GM18870 (cell line): ENCODE results near the gene MRNIP.

ENCODE experiments used
- ATAC-seq: cut with Tn5 transposase; IDR thresholded peaks from one replicate; pipeline ENCODE4 v1.9.1; 2021; ENCODE audit warnings: moderate library complexity; ENCODE audit not compliant: unreplicated experiment

The MRNIP gene

DNA sequence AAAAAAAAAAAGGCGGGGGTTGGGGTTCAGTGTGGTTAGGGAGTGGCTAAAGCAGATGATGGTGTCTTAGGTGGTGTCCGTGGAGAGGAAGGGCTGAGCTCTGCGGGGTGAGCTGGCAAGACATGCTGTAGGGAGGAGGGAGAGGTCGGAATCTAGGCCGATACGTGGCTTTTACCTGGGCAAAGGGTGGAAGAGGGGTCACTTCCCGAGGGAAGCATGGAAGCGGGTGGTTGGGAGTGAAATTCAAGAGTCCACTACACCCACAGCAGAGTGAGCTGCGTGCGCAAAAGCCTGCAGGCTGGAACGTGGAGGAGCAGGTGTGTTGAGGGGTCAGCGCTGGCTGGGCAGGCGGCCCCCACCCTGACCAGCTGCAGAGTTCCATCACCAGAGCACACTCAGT is 31.3 kb upstream of the MRNIP start:
- ATAC-seq = no peak

DNA sequence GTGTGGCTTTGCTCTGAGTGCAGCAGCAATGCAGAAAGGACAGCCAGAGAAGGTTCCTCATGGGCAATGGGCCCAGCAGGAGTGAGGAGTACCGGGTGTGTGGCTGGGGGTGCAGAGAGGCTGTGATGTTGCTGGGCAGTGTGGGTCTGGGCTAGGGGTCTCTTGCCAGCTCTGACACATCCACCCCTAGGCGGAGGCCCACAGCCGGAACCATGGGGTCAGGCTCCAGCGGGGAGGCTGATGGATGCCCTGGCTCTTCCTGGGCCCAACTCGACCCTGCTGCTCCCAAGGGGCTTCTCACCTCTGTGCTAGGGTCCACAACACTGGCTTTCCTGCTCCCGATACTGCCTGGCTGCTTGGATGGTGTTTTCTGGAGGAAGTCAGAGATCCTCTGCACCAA is 29.2 kb upstream of the MRNIP start:
- ATAC-seq = no peak

DNA sequence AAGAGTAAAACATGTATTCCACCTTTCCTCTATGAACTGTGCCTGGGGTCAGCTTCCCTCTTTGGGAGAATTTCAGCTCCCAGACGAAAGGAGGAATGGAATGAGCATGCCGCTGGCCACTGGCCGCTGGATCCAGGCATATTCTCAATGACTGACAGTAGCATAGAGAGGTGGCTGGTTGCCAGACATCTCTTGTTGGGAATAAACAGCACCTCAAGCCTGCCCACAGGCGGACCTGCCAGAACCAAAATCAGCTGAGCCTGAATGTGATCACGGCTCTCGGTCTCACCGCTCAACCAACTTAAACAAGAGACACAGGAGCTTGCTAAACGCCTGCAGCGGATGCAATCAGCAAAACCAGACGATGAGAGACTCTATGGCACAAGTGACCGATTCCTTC is 28.5 kb upstream of the MRNIP start:
- no peak for ATAC-seq

DNA sequence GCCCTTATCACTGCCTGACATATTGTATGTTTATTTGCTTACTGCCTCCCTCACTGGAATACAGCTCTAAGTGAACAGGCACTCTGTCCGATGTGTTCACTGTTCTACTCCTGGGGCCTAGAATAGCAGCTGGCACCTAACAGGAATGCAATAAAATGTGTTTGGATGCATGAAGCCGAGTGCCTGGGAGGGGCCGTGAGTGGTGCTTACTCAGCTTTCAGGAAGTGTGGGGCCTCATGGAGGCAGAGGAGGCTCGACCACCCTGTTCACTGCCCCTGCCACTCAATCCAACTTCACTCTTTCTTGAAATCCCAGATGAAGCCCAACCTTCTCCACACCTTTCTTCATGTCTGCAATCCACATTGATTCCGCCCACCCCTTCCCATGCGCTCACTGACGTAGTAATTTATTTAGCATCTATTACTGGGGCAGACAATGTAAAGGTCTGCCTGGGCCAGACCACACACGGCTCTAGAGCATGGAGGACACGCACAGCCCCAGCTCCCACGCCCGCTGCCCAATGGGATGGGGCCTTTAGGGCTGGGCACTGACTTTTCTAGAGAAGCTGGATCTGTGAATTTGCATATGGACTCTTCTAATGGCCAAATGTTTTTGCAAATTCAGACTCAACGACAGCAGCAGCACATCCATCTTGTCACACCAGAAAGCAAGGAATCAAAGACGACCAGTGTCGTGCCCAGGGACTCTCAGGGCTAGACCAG is 27.7 kb upstream of the MRNIP start:
- ATAC-seq = no peak

DNA sequence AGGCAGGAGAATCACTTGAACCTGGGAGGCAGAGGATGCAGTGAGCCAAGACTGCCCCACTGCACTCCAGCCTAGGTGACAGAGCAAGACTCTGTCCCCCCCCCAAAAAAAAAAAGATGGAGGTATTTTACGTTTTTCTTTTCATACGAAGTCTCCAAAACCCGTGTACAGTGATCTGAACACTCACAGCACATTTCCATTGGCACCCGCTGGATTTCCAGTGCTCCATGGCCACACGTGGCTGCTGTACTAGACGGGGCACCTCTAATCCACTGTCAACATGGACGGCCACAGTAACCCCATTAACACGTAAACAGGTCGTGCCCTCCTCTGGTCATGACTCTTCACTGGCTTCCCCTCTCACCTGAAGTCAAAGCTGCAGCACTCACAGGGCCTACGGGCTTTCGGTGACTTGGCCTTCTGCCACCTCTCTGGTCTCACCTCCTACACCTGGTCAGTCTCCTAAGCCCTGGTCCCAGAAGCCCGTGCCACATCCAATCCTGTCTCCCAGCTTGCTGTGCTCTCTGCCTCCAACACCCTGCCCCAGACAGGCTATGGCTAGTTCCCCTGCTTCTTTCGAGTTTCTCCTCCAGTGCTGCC is 27.0 kb upstream of the MRNIP start:
- no peak for ATAC-seq

DNA sequence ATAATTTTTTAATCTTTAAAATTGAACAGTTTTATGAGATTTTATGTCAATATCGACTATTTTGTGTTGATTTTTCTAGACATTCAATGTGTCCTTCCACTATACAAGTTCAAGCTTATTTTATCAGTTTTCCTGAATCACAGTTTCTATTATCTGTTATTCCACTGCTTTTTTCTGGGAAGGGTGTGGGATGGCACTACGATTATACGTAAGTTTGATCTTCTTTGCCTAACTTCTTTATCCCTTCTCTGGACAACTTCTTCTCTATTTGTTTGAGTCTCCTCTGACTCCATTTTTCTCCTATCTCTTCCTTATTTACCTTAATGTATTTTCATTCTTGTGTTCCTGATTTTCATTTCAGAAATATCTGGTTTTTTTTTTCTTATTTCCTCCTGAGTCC is 24.5 kb upstream of the MRNIP start:
- ATAC-seq = no peak

DNA sequence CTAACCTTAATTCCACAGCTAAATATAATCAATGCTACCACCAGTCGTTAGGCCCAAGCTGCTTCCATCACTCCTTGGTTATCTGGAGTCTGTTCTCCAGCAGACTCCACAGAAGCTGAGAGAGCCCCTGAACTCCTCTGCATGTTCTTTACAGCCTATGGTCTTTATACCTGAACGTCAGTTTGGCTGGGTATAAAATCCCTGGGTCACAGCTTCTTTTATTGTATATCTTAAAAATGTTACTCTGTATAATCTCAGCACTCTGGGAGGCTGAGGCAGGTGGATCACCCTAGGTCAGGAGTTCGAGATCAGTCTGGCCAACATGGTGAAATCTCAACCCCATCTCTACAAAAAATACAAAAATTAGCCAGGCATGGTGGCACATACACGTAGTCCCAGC is 23.7 kb upstream of the MRNIP start:
- no peak for ATAC-seq

DNA sequence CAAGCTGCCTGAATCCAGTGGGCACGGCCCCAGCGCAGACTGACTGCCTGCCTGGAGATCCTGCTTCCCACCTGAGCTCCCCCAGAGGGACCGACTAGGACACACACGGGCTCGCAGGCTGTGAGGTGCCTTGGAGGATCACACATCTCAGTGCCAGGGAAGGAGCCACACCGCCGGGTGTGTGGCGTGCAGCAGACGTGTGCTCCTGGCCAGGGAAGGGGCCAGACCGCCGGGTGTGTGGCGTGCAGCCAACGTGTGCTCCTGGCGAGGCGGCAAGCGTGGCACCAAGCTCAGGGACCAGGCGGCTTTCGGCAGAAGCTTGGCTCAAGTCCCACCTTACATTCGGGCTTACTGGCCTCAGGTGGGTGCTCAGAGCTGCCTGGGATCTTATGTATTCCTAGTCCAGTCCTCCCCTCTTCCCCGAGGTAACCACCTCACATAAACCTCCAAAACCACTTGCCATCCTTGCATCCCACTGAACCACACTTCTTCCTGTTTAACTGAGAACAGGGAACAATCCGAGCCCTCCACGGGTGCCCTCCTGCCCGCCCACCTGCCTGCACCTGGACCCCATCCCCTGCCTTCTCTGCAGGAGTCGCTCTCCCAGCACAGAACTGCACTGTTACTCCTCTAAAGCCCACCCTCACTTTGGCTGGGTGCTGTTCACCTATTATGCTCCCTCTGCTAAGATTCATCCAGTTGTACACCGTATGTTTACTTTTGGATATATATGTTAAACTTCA is 22.4 kb upstream of the MRNIP start:
- no peak for ATAC-seq

DNA sequence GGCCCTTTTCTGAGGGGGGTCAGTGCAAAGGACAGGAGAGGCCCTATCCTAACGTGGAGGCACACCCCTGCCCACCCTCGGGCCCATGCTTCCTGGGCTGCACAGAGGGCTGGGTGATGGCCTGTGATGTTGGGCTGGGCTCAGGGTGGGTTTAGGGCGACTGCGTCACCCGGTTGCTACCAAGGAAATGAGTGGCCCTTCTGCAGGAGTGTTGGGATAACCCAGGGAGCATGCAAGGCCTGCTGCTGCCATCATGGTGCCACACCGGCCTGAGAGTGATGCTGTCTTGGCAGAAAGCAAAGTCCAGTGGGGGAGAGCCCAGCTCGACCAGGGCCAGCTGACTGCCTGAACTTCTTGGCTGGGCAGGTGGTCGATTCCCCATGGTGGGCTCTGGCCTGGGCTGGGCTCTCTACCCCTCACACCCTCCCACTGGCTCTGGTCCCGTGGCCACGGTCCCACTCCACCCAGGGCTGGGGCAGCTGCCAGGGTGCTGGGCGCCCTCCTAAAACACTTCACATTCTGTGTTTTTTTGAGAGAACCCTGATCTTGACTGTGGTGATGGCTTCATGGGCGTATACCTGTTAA is 21.5 kb upstream of the MRNIP start:
- ATAC-seq = no peak

DNA sequence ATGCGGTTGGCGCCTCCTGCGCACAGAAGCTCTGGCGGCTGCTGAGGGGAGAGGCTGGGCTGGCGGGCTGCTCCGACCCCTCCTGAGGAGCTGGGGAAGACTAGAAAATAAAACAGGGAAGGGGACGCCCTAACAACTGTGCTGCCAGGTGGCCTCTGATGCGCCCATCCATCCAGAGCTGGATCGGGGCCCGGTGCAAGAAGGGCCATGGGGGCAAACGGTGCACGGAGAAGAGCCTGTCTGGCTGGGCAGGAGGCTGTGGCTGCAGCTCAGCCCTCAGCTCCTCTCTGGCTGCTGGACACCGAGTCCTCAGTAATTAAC is 21.0 kb upstream of the MRNIP start:
- no peak for ATAC-seq

DNA sequence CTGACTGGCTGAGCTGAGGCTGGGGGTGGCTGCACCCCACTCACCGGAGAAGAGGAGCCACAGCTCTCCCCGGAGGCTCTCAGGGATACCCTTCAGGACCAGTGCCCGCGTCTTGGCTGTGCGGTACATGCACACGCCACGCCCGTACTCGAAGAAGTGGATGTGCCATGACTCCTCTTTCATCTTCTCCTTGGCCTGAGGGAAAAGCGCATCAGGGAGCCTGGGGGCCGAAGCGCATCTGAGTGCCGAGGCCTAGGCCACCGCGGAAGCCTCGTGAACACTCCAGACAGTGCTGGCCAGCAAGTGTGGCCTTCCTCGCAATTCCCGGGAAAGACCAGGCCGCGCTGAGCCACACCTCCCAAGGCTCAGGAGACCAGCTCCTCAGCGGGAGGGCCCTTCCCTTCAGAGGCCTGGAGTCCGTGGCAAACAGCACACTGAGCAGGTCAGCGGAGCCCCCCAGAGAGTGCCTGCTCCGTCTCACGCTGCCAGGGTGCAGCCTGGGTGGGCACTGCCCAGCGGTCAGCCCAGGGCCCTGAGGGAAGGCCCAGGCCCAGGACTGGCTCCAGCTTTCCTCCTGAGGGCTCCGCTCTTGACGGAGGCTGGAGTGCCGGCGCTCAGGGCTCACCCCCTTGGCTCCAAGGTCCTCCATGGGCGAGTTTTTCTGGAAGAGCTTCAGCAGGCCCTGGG is 20.5 kb upstream of the MRNIP start:
- ATAC-seq = no peak

DNA sequence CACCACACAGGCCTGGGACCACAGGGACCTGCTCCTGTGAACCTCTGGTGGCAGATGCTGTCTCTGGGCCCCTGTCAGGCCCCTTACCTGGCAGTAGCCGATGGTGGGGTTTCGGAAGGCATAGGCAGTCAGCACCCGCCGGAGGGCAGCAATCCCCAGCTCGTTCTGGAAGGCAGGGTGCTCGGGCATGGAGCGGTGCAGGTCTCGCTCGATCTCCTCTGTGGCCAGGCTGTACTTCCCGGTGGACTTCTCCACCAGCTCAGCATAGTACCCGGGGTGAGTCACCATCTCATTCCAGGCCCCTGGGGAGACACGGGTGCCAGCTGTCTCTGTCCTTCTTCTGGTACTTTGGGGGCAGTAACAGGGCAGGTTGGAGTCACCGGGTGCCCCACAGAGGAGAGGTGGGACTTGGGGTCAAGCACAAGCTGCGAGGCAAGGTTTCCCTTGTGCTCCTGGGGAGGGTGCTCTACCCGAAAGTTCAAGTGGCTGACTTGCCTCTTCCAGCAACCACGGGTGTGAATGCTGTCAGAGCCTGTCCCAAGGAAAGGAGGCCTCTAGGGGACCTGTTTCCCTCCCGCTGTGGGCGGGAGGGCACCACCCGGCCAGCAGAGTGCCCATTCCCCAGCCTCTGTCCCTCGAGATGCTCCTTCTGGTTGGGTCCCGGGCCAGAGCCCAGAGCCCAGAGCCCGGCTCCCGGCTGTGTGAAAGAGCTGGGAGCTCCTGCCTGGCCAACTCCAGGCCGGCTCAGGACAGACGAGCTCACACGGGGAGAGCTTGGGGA is 19.8 kb upstream of the MRNIP start:
- no peak for ATAC-seq

DNA sequence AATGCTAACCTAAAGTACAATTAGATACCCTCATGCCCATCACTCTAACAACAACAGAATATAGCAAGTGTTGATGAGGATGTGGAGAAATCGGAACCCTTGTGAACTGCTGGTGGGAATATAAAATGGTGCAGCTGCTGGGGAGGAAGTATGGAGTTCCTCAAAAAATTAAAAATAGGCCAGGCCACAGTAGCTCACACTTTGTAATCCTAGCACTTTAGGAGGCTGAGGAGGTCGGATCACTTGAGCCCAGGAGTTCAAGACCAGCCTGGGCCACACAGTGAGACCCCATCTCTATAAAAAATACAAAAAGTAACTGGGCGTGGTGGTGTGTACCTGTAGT is 18.0 kb upstream of the MRNIP start:
- ATAC-seq = no peak

DNA sequence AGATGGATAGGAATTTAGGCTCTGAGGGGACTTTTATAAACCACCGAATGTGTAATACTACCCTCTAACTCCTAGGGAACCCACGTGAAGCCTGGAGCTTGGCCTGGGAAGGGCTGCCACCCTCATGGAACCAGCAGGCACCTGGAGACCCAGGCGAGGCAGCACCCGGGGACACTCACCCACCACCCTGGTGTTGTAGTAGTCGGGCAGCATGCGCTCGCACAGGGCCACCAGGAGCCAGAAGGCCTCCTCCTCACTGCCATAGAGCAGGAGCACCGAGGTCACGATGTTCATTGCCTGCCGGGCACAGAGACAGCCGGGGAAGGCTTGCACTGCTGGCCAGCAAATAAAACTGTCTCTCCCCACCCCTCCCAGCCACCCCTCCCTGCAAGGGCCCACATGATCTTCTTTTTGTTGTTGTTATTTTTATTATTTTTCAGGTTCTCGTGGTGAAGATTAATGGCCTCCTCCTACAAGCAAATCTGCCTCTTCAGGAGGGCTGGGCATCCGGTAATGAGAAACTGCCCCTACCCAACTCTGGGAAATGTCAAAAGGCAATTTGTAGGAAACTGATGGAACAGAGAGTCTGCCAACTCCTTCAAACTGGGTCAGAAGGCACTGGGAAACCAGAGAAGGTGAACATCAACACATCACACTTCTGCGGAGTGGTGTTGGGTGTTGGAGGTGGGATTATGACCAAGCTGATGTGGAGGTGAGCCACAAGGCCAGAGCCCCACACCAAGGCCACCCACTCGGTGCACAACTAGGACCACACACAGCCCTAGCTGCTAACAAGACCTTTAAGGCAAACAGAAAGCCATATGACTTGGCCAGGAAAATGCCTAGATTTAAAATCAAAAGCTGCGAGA is 17.4 kb upstream of the MRNIP start:
- ATAC-seq = no peak

DNA sequence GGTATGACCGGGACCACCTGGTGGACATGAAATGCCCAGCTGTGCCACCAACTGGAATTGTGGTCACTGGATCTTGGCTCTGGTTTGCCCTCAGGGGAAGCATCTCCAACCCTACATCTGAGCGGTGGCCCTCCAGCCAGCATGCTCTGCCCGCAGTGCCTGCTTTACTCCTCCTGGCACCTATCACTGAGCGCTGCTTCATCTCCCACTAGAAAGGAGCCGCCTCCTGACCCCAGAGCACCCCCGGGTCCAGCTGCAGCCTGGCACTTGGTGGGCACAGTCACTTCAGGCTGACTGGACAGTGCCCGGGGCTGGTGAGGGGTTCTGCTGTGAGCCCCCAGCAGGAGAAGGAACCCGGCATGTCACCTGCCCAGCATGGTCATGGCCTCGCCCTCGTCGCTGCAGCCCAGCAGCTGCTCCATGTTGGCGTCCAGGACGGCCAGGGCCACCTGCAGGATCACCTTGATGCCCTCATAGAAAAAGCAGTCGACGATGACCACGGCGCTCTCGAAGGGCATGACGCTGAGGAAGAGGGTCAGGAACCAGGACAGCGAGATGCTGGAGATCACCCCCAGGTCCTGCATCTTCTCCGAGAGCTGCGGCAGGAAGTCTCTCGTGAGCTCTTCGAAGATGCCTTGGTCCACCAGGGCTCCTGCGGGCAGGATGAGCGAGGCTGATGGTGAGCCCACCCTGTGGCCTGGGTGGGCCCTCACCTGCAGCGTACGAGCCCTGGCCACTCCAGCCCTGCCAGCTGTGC is 16.1 kb upstream of the MRNIP start:
- no peak for ATAC-seq

DNA sequence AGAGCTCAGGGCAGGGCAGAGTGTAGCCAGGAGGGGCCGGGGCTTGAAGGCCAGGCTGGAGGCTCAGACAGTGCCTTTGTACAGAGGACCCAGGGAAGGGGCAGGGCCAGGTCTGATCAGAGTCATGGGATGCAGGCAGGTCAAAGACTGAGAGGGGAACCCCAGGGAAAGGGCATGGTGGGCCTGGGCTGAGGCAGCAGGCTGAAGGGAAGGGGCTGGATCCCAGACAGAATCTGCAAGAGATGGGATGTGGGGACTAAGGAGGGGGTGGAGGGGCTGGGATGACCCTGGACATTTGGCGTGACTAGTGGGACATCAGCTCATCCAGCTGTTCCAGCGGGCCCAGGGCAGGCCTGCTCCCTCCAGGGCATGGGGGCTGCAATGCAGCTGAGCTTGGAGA is 15.5 kb upstream of the MRNIP start:
- no peak for ATAC-seq

DNA sequence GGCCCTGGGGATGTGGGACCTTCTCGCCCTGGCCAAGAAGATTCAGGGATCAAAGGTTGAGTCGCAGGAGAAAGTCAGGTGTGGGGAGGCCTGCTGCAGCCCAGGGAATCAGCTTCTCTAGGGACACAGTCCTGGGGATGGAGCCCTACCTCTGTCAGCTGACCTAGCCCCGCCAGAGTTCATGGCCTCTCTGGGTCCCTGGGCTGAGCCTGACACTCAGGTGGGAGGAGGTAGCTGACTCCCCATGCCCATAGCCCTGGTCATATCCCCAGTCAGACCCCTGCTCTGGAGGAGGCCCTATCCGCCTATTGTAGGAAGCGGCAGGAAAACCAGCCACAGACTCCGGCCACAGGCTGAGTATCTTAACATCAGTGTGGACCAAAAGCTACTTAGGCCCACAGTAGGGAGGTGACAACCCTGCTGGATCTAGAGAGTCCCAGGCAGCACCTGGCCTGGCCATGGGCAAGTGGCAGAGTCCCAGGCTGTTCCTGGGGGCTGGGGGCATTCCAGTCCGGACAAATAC is 15.0 kb upstream of the MRNIP start:
- ATAC-seq = no peak

DNA sequence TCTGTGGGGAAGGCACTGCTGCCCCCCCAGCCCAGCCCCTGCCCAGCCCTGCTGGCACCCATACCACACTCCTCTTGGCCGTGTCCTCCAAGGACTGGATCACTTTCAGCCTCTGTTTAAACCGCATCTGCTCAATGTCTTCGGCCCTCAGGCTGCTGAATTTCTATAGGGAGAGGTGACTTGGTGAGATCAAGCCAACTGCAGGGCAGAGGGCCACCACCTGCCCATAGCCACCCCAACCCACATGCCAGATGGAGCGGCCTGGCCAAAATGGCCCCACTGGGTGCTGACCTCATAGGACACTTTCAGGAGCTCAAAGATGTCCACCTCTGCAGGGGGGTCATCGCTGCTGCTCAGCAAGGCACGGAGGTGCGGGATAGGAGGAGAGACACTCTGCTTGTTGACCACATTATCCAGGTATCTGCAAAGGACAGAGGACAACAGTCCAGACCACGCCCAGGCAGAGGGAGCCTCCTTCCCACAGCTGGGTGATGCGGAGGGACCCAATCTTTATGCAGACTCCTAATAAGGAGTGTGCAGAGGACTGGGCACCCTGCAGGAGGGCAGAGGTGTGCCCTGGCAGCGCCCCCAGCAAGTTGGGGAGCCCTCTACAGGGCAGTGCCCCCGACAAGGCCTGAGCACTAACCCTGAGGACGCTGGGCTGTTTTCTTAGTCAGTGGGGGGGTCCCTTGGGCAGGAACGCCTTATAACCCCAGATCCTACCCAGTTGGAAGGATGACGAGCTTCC is 14.4 kb upstream of the MRNIP start:
- ATAC-seq = no peak
